Ramos (cell line): ENCODE results near the gene CHST10.
"Not testable (repeated sequence)": the region's sequence is repeated elsewhere in the genome, so short reads cannot be mapped to it uniquely, and the experiment has no call there.

Experiments used
- in situ Hi-C: fragments of 300-500 bp; cut with MboI; formaldehyde crosslinking; loops from one replicate; pipeline ENCODE4 v1.14.3; 2022; ENCODE audit warnings: low sequenced_read_pairs; ENCODE audit not compliant: unreplicated experiment

CHST10 gene

GRCh38 chr2:100345144-100345543 lies 72.3 kb downstream of the CHST10 start:
- in situ Hi-C loops = not testable (repeated sequence)

DNA sequence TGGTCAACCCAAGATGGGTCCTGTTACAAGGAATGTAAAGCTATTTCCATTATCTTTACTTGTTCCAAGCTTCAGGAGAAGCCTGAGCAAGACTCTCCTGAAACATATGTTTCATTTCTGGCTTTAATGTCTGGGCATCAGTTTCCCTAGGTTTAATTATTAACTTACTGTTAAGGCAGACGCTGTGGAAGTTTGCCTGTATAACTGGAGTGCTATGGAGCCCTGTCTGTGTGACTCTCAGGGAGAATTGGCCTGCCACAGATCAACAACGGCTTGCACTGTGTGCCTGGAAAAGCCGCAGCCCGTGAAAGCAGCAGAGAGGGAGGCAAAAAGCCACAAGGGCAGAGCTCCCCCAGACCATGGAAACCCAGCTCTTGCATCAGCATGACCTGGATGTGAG lies 73.0 kb downstream of the CHST10 start:
- in situ Hi-C loops = no loop called here

GRCh38 chr2:100342466-100342865 lies 75.0 kb downstream of the CHST10 start:
- in situ Hi-C loops = not testable (repeated sequence)
